ENCODE data around the gene PFKL.
A peak's percentile ranks its signal among the peaks of the same experiment; 100 is the strongest.

Gene PFKL

DNA sequence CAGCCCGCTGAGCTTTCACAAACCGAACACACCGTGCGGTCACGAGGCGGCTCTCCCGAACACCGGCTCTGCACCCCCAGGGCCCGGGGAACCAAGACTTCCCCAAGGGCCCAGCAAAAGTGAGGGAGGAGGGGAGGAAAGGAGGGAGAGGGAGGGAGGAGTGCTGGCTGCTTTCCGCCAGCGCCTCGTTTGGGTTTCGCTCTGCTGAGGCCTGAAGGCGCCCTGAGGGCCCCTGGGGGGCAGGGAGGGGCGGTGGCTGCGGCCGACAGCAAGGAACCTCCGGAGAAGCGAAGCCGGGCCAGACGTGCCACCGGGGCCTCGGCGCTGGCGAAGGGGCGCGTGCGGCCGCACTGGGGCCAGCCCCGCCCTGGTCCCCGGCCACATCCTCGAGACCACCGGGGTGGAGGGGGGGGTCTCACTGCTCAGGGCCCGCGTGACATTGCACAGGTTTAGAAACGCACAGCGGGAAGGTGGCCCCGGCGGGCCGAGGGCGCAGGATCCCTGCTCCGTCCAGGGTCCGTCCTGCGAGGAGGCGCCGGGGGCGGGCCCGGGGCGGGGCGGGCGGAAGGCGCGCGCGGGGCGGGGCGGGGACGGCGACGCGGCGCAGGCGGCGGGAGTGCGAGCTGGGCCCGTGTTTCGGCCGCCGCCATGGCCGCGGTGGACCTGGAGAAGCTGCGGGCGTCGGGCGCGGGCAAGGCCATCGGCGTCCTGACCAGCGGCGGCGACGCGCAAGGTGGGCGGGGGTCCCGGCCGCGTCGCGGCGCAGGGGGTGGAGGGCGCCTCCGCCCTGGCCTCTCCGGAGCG is at the start of gene PFKL:
Gene PFKL (plus strand): TSS at position 596 of the 804 bp plus-strand sequence. CDS start 53 bp downstream, at position 649.
- DNase-seq (ENCODE audit: insufficient read length, low spot score) = peak; percentile 98
- FAIRE-seq = peak; percentile 94

DNA sequence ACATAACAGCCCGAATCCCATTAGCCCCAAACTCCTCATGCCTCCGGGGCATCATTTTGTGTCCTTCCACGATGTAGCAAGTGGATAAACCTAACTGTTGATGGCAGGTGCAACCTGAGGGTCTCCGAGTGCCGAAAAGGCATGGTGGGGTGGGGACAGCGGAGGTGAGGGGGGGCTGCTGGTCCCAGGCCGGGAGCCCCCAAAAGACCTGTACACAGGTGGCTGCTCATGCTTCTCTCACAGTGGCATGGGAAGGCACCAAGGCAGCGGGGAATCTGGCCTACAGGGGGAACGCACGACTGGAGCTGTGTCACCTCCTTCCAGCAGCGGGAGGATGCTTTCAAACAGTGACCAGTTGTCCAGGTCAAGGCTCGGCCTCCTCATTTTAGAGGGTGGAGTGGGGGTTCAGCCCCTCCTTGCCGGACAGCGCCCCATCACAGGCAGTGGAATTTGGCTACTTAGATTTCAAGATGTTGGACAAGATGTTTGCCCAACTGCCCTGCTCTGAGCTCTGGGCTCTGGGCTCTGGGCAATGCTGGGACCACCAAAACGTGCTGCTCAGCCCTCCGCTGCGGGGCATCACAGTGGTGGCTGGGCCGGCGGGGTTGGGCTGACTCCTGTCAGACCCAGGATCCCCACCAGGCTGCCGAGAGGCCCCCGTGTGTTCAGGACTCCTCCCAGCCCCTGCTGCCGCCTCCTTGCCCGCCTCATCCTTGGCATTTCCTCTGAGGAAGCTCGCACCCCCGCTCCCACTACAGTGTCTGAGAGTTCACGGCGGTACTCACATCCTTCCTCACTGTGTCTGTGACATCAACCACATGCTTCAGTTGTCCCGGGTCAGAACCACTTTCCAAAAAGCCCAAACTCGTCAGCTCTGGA is 45.8 kb upstream of the PFKL start:
- DNase-seq (ENCODE audit: insufficient read length, low spot score) (no peak), FAIRE-seq (no peak)

DNA sequence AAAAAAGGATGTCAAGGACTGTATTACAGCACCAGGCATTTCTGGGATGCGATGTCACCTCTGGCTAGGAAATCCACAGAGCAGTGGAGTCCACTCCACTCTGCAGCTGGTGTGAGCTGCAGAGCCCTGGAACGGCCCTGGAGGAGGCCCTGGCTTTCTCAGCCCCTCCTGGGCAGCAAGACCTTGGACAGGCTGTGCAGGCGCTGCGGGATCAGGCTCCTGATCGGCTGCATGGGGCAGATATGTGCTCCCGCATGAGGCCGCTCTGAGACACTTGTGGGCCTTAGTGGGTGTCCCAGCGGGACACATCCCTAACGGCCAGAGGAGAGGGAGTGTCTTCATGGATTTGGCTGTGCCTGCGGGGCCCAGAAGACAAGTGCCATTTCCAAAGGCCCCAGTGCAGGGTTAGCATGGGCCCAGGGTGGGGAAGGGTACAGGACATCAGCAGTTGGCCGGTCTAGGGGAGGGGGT is 44.3 kb upstream of the PFKL start:
- no peak for DNase-seq (ENCODE audit: insufficient read length, low spot score)

DNA sequence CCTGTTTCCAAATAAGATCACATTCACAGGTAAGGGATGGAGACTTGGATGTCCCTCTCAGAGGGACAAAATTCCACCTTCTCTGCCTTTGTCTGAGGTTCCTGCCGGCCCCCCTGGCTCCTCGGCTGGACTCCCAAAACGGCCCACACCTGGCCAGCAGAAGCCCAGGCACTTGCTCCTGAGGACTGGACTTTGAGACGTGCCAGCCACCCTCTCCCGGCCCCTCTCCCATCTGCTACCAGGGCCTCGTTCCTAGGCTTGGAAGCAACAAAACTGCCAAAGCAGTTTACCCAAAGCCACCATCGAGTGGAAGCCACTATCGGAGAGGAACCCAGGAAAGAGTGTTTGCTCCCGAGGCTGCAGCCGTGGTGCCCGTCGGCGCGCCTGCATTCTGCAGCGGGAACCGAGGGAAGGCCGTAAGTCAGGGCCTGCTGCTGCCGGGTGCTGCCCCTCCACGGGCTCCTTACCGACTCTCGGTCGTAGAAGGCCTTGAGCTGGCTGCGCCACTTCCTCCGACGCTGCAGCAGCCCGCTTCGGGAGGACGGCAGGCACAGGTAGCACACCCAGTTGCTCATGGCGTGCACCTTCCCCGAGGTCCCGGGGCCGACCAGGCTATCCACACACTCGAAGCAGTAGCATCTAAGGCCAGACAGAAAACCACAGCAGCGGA is 41.7 kb upstream of the PFKL start:
- DNase-seq (ENCODE audit: insufficient read length, low spot score) = no peak
- FAIRE-seq = no peak

More for the DNA sequence above, 44.3 kb upstream of the PFKL start:
- no peak for FAIRE-seq

DNA sequence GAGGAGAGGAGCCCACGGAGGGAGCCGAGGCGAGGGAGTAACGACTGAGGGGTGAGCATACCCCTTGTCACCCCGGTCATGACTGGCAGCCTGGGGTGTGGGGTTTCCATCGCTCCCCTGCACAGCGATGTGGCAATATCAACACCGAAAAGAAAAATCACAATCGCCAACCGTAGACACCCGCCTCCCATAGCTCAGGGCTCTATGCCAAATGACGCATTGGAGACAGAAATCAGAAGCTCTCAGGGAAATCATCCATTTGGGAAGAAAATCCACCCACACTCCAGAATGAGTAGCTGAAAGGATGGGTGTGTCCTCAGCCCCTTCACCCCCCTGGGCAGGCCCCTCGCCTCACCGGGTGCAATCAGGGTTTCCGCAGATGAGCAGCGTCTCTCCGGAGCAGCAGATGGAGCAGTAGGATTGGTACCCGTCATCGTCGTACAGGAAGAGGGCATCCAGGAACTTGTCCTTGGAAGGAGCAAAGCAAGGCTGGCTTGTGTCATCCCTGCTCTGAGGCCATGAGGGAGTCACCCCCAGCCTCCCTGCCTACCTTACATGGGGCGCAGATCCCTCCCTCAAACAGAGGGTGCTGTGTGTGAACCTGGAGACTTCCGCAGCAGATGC is 40.7 kb upstream of the PFKL start:
- FAIRE-seq = no peak
- no peak for DNase-seq (ENCODE audit: insufficient read length, low spot score)

DNA sequence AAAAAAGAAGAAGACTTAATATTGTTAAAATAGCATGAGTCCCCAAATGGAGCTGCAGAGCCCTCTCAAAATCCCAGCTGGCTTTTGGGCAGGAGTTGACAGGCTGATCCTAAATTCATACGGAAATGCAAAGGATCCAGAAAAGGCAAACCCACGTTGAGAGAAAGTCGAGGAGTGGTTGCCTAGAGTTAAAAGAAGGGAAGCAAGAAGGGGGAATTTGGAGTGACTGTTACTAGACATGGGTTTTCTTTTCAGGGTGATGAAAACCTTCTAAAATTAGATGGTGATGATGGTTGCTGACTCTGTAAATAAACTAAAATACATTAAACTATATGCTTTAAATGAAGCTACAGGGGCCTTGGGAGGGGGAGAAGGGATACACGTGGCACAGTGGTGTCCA is 39.8 kb upstream of the PFKL start:
- no peak for FAIRE-seq
- no peak for DNase-seq (ENCODE audit: insufficient read length, low spot score)

DNA sequence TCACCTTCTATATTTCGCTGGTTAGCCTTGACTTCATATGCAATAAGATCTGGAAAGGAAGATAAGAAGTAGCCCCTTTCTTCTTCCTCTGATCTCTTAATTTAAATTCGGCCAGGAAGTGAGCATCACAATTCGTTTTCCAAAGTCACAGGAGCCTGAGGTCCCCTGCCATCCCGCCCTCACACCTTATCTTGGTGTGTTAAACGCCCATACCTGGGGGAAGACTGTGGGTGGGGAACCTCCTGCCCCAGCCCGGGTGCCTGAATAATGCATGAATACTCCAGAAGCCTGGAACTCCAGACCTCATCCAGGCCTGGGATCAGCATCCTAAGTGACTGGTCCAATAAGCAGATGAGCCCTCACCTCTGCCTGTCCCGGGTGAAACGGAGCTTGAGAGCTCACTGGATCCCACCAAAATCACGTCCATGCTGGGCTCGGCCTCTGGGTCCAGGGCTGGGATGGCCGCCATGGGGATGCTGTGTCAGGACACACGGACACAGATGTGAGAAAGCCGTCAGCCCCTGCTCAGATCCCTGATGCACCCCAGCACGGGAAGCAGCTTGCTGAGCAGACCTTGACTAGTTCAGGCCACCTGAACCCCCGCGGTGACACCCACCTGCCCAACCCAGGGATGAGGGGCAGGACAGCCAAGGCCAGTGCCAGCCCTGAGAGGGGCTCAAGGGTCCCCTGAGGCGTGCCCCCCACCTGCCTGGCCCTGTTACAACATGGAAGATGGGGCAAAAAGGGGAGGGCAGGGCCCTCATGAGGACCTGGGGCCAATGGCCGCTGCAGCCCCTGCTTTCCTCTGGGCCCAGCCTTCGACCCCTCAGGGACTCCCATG is 38.8 kb upstream of the PFKL start:
- DNase-seq (ENCODE audit: insufficient read length, low spot score) = no peak
- FAIRE-seq = no peak

DNA sequence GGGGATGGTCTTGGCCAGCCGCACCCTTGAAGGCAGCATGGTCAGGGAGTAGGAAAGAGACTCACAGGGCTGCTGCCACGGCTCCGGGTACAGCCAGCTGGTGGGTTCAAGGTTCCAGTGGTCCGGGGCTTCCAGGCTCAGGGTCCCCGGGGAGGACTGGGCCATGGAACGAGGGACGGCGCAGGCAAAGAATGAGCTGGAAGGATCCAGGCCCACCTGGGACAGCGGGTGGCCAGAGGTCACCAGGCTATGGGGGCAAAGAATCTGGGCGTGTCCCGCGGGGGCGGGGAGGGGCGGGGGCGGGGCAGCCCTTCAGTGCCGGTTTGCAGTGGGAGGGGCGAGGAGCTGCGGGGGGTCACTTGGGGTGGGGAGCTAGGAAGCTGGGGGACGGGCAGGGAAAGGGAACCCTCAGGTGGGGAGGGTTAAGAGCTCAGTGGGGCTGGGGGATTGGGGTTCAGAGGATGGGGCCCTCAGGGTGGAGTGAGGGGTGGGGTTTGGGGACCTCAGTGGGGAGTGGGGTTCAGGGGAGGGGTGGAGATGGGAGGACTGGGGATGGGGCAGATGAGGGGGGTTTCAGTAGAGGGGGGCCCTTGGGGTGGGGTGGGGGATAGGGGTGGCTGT is 38.1 kb upstream of the PFKL start, which contains the start of gene DNMT3L:
Gene DNMT3L (minus strand): TSS at position 223 of the 621 bp plus-strand sequence. CDS start 638 bp downstream, outside the sequence.
- no peak for DNase-seq (ENCODE audit: insufficient read length, low spot score)
- FAIRE-seq = no peak

DNA sequence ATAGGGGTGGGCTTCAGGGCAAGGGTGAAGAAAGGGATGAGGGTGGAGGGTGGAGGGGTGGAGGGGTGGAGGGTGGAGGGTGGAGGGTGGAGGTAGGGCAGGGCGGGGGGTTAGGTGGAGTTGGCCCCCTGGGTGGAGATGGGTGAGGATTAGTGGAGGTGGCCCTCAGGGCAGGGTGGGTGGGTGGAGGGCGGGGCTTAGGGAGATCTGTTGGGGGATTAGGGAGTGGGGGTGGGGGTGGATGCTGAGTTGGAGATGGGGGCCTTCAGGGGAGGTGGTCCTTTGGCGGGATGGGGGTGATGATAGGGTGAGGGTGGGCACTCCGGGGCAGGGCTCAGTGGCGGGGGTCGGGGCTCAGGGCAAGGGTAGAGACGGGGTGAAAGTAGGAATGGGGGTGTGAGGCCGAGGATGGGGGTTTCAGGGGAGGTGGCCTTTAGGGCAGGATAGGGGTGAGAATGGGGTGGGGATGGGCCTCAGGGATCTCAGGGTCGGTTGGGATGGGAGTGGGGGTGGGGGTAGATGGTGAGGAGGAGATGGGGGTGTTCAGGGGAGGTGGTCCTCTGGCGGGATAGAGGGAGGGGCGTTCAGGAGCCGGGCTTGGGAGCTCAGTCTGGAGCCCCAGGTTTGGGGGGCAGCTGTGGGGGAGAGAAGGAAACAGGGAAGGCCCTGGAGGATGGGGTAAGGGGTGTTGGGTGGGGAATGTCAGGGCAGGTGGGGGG is 37.4 kb upstream of the PFKL start:
- FAIRE-seq (no peak), DNase-seq (ENCODE audit: insufficient read length, low spot score) (no peak)

DNA sequence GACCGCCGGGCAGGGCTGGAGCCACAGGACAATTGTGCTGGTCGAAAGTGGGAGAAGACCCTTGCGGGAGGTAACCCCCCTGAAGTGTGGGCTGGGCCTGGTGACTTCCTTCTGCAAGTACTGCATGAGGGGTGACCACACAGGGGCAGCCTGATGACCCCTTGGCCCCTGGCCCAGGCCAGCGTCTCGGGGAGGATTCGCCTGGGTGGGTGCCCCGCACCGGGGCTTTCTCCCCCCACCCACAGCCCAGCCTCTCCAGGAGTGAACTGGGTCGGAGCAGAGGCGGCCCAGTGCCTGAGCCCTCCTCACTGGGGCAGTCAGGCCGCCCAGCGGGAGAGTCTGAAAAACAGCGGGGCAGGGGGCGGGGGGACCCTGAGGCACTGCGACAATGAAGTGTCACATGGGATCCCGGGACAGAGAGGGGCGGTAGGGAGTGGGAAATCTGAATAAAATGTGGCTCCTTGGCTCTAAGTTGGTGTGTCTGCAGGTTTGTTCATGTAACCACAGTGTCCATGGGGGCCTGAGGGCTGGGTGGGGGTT is 36.6 kb upstream of the PFKL start:
- FAIRE-seq (no peak), DNase-seq (ENCODE audit: insufficient read length, low spot score) (no peak)

DNA sequence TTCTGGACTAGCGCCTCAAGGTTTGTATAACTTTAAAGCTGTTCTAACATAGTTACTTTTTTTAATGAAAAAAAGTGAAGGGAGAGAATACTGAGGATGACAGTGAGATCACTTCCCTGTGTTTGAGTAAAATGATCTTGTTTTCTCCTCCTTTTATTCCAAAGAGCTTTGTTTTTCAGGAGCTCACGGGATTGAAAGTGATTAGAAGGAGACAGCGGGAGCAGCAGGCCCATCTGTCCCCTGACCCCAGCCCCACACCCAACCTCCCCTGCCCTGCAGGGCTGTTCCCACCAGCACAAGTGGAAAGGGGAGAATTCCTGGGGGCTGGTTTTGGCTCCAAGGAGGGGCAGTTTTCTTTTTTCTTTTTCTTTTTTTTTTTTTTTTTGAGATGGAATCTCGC is 36.1 kb upstream of the PFKL start:
- DNase-seq (ENCODE audit: insufficient read length, low spot score) = no peak
- no peak for FAIRE-seq

DNA sequence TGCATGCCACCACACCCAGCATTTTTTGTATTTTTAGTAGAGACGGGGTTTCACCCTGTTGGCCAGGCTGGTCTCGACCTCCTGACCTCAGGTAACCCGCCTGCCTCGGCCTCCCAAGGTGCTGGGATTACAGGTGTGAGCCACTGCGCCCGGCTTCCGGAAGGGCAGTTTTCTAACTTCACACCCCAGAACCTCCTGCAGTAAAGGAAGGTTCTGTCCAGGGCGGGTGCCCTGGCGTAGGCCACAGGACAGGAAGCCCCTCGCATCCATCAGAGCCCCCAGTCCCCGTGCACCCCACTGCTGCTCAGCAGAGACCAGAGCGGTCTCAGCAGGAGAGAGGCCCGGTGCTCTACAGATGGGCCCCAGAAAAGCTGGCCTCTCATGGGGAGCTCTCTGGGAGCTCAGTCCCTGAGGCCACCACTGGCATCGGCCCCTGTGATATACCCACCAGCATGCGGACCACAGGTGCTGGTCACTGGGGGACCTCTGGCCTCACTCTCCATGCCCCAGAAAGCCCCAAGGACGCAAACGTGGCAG is 34.1 kb upstream of the PFKL start:
- FAIRE-seq = no peak

DNA sequence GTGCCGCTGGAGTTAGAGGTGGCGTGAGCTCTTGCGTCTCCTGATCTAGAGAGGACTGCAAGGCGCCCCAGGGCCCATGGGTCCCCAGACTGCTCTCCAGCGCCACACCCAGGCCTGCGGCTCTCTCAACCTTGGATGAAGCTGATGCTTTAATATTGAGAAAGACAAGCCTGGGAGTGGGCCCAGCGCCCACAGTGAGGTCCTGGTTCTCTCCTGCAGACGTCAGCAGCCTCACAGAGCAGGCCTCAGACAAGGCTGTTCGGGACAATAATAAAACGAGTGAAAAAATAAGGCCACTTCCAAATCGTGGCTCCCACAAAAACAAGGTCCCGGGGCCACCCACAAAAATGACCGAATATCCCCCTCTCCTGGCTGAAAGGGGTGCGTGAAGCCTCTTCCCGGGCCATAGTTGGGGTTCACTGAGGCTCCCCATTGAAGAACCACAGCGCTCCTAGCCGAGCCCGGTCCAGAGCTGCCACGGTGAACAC is 32.2 kb upstream of the PFKL start:
- FAIRE-seq = no peak
- DNase-seq (ENCODE audit: insufficient read length, low spot score) = no peak

More for the DNA sequence above, 34.1 kb upstream of the PFKL start:
- no peak for DNase-seq (ENCODE audit: insufficient read length, low spot score)

DNA sequence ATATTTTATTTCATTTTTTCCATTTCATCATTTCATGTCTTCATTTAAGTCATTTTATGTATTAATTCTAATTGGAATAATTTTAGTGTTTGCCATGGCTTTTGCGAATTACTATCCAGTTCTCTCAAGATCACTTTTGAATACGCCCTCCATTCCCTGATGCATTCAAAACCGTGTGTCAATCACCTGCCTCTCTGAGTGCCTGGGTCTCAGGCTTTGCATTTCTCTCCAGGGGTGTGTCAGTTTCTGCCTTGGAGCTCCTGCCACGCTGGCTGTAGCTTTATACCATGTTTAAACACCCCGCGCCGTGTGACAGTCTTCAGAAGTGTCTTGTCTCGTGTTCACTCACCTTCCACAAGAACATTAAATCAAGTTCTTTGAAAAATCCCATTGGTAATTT is 30.8 kb upstream of the PFKL start:
- FAIRE-seq (no peak), DNase-seq (ENCODE audit: insufficient read length, low spot score) (no peak)

DNA sequence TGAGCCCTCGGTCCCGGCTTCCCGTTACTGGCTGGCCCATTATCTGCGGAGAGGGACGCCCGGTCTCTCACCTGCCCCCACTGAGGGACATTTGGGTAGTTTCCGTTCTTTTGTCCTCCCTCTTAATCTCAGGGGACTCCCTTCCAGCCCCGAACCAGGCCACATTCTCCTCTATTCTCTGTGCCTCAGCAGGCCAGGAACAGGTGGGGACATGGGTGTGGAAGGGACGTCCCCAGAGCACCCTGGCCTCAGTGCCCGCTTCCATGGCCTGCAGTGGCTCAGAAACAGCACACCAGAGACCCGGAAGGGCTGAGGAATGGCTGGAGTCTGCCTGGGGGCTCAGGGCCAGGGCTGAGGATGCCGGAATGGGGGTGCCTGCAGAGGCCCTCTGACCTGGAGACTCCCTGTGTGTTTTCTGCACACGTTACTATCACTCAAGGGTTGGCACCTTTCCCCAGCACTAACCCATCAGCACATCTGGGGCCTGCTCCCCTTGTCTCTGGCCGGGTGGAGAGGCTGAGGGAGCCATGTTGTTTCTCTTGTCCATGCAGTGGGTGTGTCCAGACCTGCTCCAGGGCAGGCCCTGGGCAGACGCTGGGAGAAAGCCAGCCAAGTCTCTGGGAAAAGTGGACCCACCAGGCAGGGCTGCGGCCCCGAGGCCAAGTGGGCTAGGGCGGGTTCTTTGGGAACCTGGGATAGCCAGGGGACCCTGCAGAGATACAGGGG is 28.1 kb upstream of the PFKL start:
- DNase-seq (ENCODE audit: insufficient read length, low spot score) (no peak), FAIRE-seq (no peak)

DNA sequence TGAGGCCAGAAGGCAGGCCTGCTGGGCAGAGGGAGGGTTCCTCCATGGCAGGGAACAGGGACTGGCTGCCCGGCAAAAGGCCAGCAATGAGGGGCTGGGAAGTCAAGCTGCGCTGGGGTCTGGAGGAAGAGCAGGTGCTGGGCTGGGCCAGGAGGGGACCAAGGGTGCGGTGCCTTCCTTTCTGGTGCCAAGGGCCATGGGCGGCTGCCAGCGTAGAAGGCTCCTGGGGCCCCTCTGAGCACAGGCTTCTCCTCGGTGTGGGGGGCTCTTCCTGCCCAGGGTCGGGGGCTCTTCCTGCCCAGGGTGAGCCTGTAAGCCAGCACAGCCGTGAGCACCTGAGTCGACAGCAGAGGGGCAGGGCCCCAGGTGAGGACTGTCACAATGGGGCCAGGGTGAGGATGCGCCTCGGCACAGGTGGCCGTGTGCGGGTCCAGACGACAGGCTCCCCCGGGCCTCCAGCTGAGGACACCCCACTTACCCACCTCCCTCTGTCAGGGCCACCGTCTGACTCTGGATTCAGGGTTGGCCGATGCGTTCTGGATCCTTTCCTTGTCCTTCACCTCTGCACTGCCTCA is 27.5 kb upstream of the PFKL start:
- no peak for DNase-seq (ENCODE audit: insufficient read length, low spot score)
- no peak for FAIRE-seq

DNA sequence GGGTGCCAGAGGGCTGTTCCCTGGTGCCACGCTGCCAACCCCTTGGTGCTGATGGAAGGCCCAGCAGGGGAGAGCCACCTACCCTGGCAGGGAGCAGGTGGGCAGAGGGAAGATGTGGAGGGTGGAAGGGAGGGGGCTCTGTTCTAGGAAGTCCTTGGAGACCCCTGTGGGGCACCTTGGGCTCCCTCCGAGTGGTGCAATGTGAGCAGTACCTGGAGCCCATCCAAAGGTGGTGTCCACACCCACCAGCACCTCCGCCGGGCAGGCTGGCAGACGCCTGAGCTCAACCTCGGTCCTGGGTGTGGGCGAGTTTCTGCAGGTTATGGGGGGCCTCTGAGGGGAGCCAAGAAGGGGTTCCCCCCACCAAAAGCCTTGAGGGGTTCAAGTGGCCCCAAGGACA is 26.8 kb upstream of the PFKL start:
- DNase-seq (ENCODE audit: insufficient read length, low spot score) (no peak), FAIRE-seq (no peak)

All from GM19239 (cell line).